ENCODE data around the gene FOXRED2.
A peak's percentile ranks its signal among the peaks of the same experiment; 100 is the strongest.
"Not testable (repeated sequence)": the region's sequence is repeated elsewhere in the genome, so short reads cannot be mapped to it uniquely, and the experiment has no call there.

Gene FOXRED2

GRCh38 chr22:36460202-36460601 lies 46.6 kb downstream of the FOXRED2 start:
- Histone ChIP-seq H3K4me1 (ENCODE audit: control insufficient read depth, insufficient read depth, low read length) (peaks cover 14% of the 10 kb centered on the region), H3K27ac (ENCODE audit: low read length) (no peak overlapping the region), H3K36me3 (ENCODE audit: control insufficient read depth, insufficient read depth, low read length) (no peaks in the 10 kb centered on the region), H3K27me3 (ENCODE audit: control insufficient read depth, insufficient read depth, low read length) (no peaks in the 10 kb centered on the region), H3K4me3 (ENCODE audit: low read length) (no peak overlapping the region), H3K9me3 (ENCODE audit: control insufficient read depth, insufficient read depth, low read length) (no peaks in the 10 kb centered on the region)
- no peak for DNase-seq (ENCODE audit: low read depth, low spot score)
- no CpG with 5 or more reads among the region's 8 CpGs for WGBS (ENCODE audit: insufficient coverage, insufficient read length)

GRCh38 chr22:36457688-36458450 lies 49.0 kb downstream of the FOXRED2 start:
- peaks cover 14% of the 10 kb centered on the region for H3K4me1 ChIP-seq (ENCODE audit: control insufficient read depth, insufficient read depth, low read length)
- H3K27me3 ChIP-seq (ENCODE audit: control insufficient read depth, insufficient read depth, low read length) = no peaks in the 10 kb centered on the region
- no peak overlapping the region for H3K27ac ChIP-seq (ENCODE audit: low read length)
- H3K36me3 ChIP-seq (ENCODE audit: control insufficient read depth, insufficient read depth, low read length) = no peaks in the 10 kb centered on the region
- no CpG with 5 or more reads among the region's 14 CpGs for WGBS (ENCODE audit: insufficient coverage, insufficient read length)
- H3K4me3 ChIP-seq (ENCODE audit: low read length) = no peak overlapping the region
- no peaks in the 10 kb centered on the region for H3K9me3 ChIP-seq (ENCODE audit: control insufficient read depth, insufficient read depth, low read length)
- DNase-seq (ENCODE audit: low read depth, low spot score) = no peak

- no peak overlapping the region for H3K27ac ChIP-seq (ENCODE audit: low read length)
- H3K4me3 ChIP-seq (ENCODE audit: low read length) = no peak overlapping the region
- H3K9me3 ChIP-seq (ENCODE audit: control insufficient read depth, insufficient read depth, low read length) = no peaks in the 10 kb centered on the region
- no peaks in the 10 kb centered on the region for H3K27me3 ChIP-seq (ENCODE audit: control insufficient read depth, insufficient read depth, low read length)
- WGBS (ENCODE audit: insufficient coverage, insufficient read length) = no CpG with 5 or more reads among the region's 12 CpGs
- H3K36me3 ChIP-seq (ENCODE audit: control insufficient read depth, insufficient read depth, low read length) = no peaks in the 10 kb centered on the region
- DNase-seq (ENCODE audit: low read depth, low spot score) = no peak
- peaks cover 9% of the 10 kb centered on the region for H3K4me1 ChIP-seq (ENCODE audit: control insufficient read depth, insufficient read depth, low read length)
Measured at GRCh38 chr22:36456464-36456845, 50.4 kb downstream of the FOXRED2 start.

- no peak overlapping the region for H3K27ac ChIP-seq (ENCODE audit: low read length)
- H3K9me3 ChIP-seq (ENCODE audit: control insufficient read depth, insufficient read depth, low read length) = no peaks in the 10 kb centered on the region
- no peaks in the 10 kb centered on the region for H3K27me3 ChIP-seq (ENCODE audit: control insufficient read depth, insufficient read depth, low read length)
- WGBS (ENCODE audit: insufficient coverage, insufficient read length) = no CpG with 5 or more reads among the region's 21 CpGs
- H3K4me3 ChIP-seq (ENCODE audit: low read length) = no peak overlapping the region; the same call in 1 of the 2 replicates
- peaks cover 9% of the 10 kb centered on the region for H3K4me1 ChIP-seq (ENCODE audit: control insufficient read depth, insufficient read depth, low read length)
- no peak for DNase-seq (ENCODE audit: low read depth, low spot score)
- no peaks in the 10 kb centered on the region for H3K36me3 ChIP-seq (ENCODE audit: control insufficient read depth, insufficient read depth, low read length)
Measured at GRCh38 chr22:36455571-36456463, 51.0 kb downstream of the FOXRED2 start.

GRCh38 chr22:36454916-36455570 lies 51.8 kb downstream of the FOXRED2 start:
- Histone ChIP-seq H3K27ac (ENCODE audit: low read length) (no peak overlapping the region), H3K4me1 (ENCODE audit: control insufficient read depth, insufficient read depth, low read length) (peaks cover 9% of the 10 kb centered on the region)
- WGBS (ENCODE audit: insufficient coverage, insufficient read length) = no CpG with 5 or more reads among the region's 61 CpGs

GRCh38 chr22:36453855-36454378 lies 52.9 kb downstream of the FOXRED2 start:
- no peaks in the 10 kb centered on the region for H3K36me3 ChIP-seq (ENCODE audit: control insufficient read depth, insufficient read depth, low read length)
- DNase-seq (ENCODE audit: low read depth, low spot score) = no peak
- H3K4me1 ChIP-seq (ENCODE audit: control insufficient read depth, insufficient read depth, low read length) = peaks cover 6% of the 10 kb centered on the region
- H3K27me3 ChIP-seq (ENCODE audit: control insufficient read depth, insufficient read depth, low read length) = no peaks in the 10 kb centered on the region
- WGBS (ENCODE audit: insufficient coverage, insufficient read length) = no CpG with 5 or more reads among the region's 16 CpGs
- H3K4me3 ChIP-seq (ENCODE audit: low read length) = no peak overlapping the region
- H3K9me3 ChIP-seq (ENCODE audit: control insufficient read depth, insufficient read depth, low read length) = no peaks in the 10 kb centered on the region
- no peak overlapping the region for H3K27ac ChIP-seq (ENCODE audit: low read length)

More at GRCh38 chr22:36454916-36455570, 51.8 kb downstream of the FOXRED2 start:
- Histone ChIP-seq H3K4me3 (ENCODE audit: low read length) (peak overlapping the region; percentile 28; the same call in 1 of the 2 replicates), H3K9me3 (ENCODE audit: control insufficient read depth, insufficient read depth, low read length) (no peaks in the 10 kb centered on the region), H3K36me3 (ENCODE audit: control insufficient read depth, insufficient read depth, low read length) (no peaks in the 10 kb centered on the region), H3K27me3 (ENCODE audit: control insufficient read depth, insufficient read depth, low read length) (no peaks in the 10 kb centered on the region)
- peak; percentile 85 for DNase-seq (ENCODE audit: low read depth, low spot score)

GRCh38 chr22:36452978-36453607 lies 53.7 kb downstream of the FOXRED2 start:
- not testable (repeated sequence) for H3K4me3 ChIP-seq (ENCODE audit: low read length); H3K36me3 ChIP-seq (ENCODE audit: control insufficient read depth, insufficient read depth, low read length); H3K9me3 ChIP-seq (ENCODE audit: control insufficient read depth, insufficient read depth, low read length); H3K27me3 ChIP-seq (ENCODE audit: control insufficient read depth, insufficient read depth, low read length); H3K27ac ChIP-seq (ENCODE audit: low read length); DNase-seq (ENCODE audit: low read depth, low spot score); H3K4me1 ChIP-seq (ENCODE audit: control insufficient read depth, insufficient read depth, low read length)
- WGBS (ENCODE audit: insufficient coverage, insufficient read length) = no CpG with 5 or more reads among the region's 5 CpGs

GRCh38 chr22:36452250-36452977 lies 54.4 kb downstream of the FOXRED2 start:
- H3K27me3 ChIP-seq (ENCODE audit: control insufficient read depth, insufficient read depth, low read length) = no peaks in the 10 kb centered on the region
- 0 out of 2 replicates have a peak, but pooled peaks cover 1% of the 10 kb centered on the region for H3K4me1 ChIP-seq (ENCODE audit: control insufficient read depth, insufficient read depth, low read length)
- no peak for DNase-seq (ENCODE audit: low read depth, low spot score)
- H3K4me3 ChIP-seq (ENCODE audit: low read length) = no peak overlapping the region
- no peak overlapping the region for H3K27ac ChIP-seq (ENCODE audit: low read length)
- no peaks in the 10 kb centered on the region for H3K36me3 ChIP-seq (ENCODE audit: control insufficient read depth, insufficient read depth, low read length)
- no CpG with 5 or more reads among the region's 9 CpGs for WGBS (ENCODE audit: insufficient coverage, insufficient read length)
- no peaks in the 10 kb centered on the region for H3K9me3 ChIP-seq (ENCODE audit: control insufficient read depth, insufficient read depth, low read length)

- no CpG with 5 or more reads among the region's 7 CpGs for WGBS (ENCODE audit: insufficient coverage, insufficient read length)
- not testable (repeated sequence) for H3K27ac ChIP-seq (ENCODE audit: low read length)
Measured at GRCh38 chr22:36450923-36451322, 55.9 kb downstream of the FOXRED2 start.

More at GRCh38 chr22:36450923-36451322, 55.9 kb downstream of the FOXRED2 start:
- H3K9me3 ChIP-seq (ENCODE audit: control insufficient read depth, insufficient read depth, low read length); DNase-seq (ENCODE audit: low read depth, low spot score); H3K27me3 ChIP-seq (ENCODE audit: control insufficient read depth, insufficient read depth, low read length); H3K4me1 ChIP-seq (ENCODE audit: control insufficient read depth, insufficient read depth, low read length); H3K4me3 ChIP-seq (ENCODE audit: low read length); H3K36me3 ChIP-seq (ENCODE audit: control insufficient read depth, insufficient read depth, low read length): not testable (repeated sequence)

Measured in iPS DF 6.9 (cell line).